ENCODE results near the gene CST9.
"Not testable (repeated sequence)": the region's sequence is repeated elsewhere in the genome, so short reads cannot be mapped to it uniquely, and the experiment has no call there.

The CST9 gene

GRCh38 chr20:23637282-23638221, 31.8 kb upstream of the CST9 start, which contains the start of gene CST3:
Gene CST3, minus strand, starts transcription at chr20:23637955. Its CDS starts 93 bp downstream, at chr20:23637862.
- no peak for DNase-seq

GRCh38 chr20:23636908-23637281, 31.2 kb upstream of the CST9 start:
- no peak for DNase-seq

- no peak for DNase-seq
Observed at GRCh38 chr20:23636182-23636907, 30.6 kb upstream of the CST9 start.

GRCh38 chr20:23635768-23636090, 30.0 kb upstream of the CST9 start:
- DNase-seq, result not testable (repeated sequence)

- no peak for DNase-seq
Observed at GRCh38 chr20:23634985-23635767, 29.5 kb upstream of the CST9 start.

GRCh38 chr20:23634044-23634801, 28.5 kb upstream of the CST9 start:
- DNase-seq, result no peak

- DNase-seq, result no peak
Observed at GRCh38 chr20:23632711-23633573, 27.2 kb upstream of the CST9 start.

GRCh38 chr20:23631981-23632710, 26.4 kb upstream of the CST9 start:
- no peak for DNase-seq

GRCh38 chr20:23631226-23631822, 25.6 kb upstream of the CST9 start:
- no peak for DNase-seq

- no peak for DNase-seq
Observed at GRCh38 chr20:23630392-23630849, 24.7 kb upstream of the CST9 start.

- no peak for DNase-seq
Observed at GRCh38 chr20:23629542-23630391, 24.1 kb upstream of the CST9 start.

- no peak for DNase-seq
Observed at GRCh38 chr20:23629017-23629541, 23.4 kb upstream of the CST9 start.

GRCh38 chr20:23628402-23629016, 22.8 kb upstream of the CST9 start:
- no peak for DNase-seq

- no peak for DNase-seq
Observed at GRCh38 chr20:23627501-23627900, 21.8 kb upstream of the CST9 start.

GRCh38 chr20:23626040-23626620, 20.4 kb upstream of the CST9 start:
- DNase-seq, result no peak

- no peak for DNase-seq
Observed at GRCh38 chr20:23625236-23625964, 19.7 kb upstream of the CST9 start.

- DNase-seq, result no peak
Observed at GRCh38 chr20:23624324-23624691, 18.6 kb upstream of the CST9 start.

Measured in effector CD8-positive, alpha-beta T cell (primary cell).